Measurements from ENCODE around the gene ISG20L2. TPM values are rescaled to one million over a fixed set of nuclear protein-coding genes. Genes with fewer than 3 reads are reported as not detected.

The ISG20L2 gene
- total RNA-seq, 1 donor from 2014 or later: 23.7 TPM

DNA sequence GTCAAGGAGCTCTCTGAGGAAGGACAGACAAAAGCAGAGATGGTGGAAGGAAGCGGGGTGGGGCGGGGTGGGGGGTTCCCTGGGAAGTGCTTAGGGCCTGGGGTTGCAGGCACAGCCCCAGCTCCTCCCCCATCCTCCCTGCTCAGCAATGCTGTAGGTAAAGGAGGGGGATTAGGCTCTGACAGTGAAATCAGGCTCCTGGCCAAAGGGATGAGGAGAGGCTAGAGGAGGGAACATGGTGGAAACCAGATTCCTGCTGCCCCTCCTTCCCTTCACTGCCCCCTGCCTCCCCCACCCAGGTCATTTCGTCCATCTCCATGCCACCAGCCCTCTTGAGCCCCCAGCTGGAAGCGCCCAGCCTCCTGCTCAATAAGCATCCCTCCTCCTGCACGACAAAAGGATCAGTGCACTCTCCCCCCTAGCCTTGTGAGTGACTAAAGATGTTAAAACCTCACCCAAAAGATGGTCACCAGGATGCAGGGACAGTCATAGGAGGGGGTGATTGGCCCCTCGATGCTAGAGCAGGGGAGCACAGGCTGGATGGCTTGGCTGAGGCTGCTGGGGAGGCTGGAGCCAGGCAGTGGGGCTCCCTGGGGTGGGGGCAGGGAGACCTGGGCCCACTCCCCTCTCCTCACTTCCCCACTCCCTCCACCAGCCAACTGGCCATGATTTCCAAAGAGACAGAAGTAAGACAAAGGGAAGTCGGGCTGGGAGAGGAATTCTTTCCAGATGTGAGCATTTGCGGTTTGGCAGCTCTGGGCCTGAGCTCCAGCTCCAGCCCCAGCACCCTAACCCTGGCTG is 20.9 kb downstream of the ISG20L2 start:
- Histone ChIP-seq H3K79me2 (ENCODE audit: low read depth) (peaks cover 26% of the 10 kb centered on the region), H3K4me3 (peak overlapping the region; percentile 61), H3K36me3 (no peaks in the 10 kb centered on the region), H3K27ac (peak overlapping the region; percentile 91), H4K20me1 (ENCODE audit: low read depth) (peaks cover 20% of the 10 kb centered on the region), H3K9ac (no peak overlapping the region), H3F3A (ENCODE audit: low read depth) (peaks cover 87% of the 10 kb centered on the region), H3K4me1 (peaks cover 75% of the 10 kb centered on the region), H3K27me3 (peaks cover 16% of the 10 kb centered on the region), H3K9me3 (ENCODE audit: low read depth) (no peaks in the 10 kb centered on the region), H2AFZ (replicated peaks) (no peak overlapping the region), H3K4me2 (peak overlapping the region; percentile 96)
- Mint-ChIP-seq H3K36me3 (no peaks in the 10 kb centered on the region), H3K9me3 (no peaks in the 10 kb centered on the region), H3K4me3 (peak overlapping the region; percentile 87), H3K27me3 (ENCODE audit: insufficient read depth, low read depth) (peaks cover 25% of the 10 kb centered on the region), H3K27ac (peak overlapping the region; percentile 95), H3K4me1 (peaks cover 78% of the 10 kb centered on the region)
- TF ChIP-seq, protein P1, sequence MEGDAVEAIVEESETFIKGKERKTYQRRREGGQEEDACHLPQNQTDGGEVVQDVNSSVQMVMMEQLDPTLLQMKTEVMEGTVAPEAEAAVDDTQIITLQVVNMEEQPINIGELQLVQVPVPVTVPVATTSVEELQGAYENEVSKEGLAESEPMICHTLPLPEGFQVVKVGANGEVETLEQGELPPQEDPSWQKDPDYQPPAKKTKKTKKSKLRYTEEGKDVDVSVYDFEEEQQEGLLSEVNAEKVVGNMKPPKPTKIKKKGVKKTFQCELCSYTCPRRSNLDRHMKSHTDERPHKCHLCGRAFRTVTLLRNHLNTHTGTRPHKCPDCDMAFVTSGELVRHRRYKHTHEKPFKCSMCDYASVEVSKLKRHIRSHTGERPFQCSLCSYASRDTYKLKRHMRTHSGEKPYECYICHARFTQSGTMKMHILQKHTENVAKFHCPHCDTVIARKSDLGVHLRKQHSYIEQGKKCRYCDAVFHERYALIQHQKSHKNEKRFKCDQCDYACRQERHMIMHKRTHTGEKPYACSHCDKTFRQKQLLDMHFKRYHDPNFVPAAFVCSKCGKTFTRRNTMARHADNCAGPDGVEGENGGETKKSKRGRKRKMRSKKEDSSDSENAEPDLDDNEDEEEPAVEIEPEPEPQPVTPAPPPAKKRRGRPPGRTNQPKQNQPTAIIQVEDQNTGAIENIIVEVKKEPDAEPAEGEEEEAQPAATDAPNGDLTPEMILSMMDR (IDR thresholded peaks at IDR 0.05): no peak
- no peak for TF ChIP-seq EZH2phosphoT487 (IDR thresholded peaks at IDR 0.05)
- no peak for TF ChIP-seq EZH2 (IDR thresholded peaks at IDR 0.05)
- DNase-seq (ENCODE audit: low spot score): peak; percentile 84

DNA sequence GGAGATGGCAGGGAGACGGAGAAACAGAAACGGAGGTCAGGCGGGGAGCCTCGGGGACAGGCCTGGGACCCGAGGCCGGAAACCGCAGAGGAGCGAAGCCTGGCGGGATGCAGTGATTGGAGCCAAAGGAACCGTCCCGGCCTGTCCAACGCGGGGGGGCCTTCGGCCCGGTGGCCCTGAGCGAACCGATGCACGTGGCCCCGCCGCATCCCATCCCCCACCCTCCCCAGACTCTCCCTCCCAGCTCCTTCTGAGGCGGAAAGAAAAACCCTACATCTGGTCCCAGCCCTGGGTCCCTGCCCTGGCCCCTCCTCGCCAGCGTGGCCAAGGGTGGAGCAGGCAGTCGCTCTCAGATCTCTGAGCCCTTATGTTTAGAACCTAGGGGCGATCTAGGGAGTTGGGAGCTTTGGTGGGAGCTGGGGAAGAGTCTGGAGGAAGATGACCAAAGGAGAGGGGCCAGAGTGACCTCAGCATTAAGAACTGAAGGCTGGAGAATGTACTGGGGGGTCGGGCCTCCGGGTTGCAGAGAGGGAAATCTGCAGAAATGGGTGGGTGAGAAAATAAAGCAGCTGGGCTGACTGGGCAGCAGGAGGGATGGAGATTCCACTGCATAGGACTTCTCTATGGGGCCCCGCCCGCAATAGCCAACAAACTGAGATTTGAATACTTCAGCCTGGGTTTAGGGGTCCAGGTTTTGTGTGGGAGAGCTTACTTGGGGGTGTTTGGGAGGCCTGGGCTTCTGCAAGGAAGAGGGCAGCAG is 21.7 kb downstream of the ISG20L2 start:
- H3K27me3 ChIP-seq: peaks cover 16% of the 10 kb centered on the region
- peaks cover 75% of the 10 kb centered on the region for H3K4me1 ChIP-seq
- peaks cover 28% of the 10 kb centered on the region for H4K20me1 ChIP-seq (ENCODE audit: low read depth)
- no peaks in the 10 kb centered on the region for H3K9me3 ChIP-seq (ENCODE audit: low read depth)
- Mint-ChIP-seq H3K27ac (peak overlapping the region; percentile 97), H3K4me1 (peaks cover 76% of the 10 kb centered on the region), H3K9me3 (no peaks in the 10 kb centered on the region), H3K4me3 (peak overlapping the region; percentile 87), H3K36me3 (no peaks in the 10 kb centered on the region), H3K27me3 (ENCODE audit: insufficient read depth, low read depth) (peaks cover 20% of the 10 kb centered on the region)
- H3K79me2 ChIP-seq (ENCODE audit: low read depth): peaks cover 33% of the 10 kb centered on the region
- H2AFZ ChIP-seq (replicated peaks): no peak overlapping the region
- peak; percentile 90 for DNase-seq (ENCODE audit: low spot score)
- no peaks in the 10 kb centered on the region for H3K36me3 ChIP-seq
- peaks cover 83% of the 10 kb centered on the region for H3F3A ChIP-seq (ENCODE audit: low read depth)
- TF ChIP-seq, protein P1 (IDR thresholded peaks at IDR 0.05): no peak
- TF ChIP-seq EZH2phosphoT487 (IDR thresholded peaks at IDR 0.05): no peak
- H3K4me2 ChIP-seq: peak overlapping the region; percentile 96
- H3K27ac ChIP-seq: peak overlapping the region; percentile 91
- H3K9ac ChIP-seq: no peak overlapping the region
- peak overlapping the region; percentile 61 for H3K4me3 ChIP-seq

DNA sequence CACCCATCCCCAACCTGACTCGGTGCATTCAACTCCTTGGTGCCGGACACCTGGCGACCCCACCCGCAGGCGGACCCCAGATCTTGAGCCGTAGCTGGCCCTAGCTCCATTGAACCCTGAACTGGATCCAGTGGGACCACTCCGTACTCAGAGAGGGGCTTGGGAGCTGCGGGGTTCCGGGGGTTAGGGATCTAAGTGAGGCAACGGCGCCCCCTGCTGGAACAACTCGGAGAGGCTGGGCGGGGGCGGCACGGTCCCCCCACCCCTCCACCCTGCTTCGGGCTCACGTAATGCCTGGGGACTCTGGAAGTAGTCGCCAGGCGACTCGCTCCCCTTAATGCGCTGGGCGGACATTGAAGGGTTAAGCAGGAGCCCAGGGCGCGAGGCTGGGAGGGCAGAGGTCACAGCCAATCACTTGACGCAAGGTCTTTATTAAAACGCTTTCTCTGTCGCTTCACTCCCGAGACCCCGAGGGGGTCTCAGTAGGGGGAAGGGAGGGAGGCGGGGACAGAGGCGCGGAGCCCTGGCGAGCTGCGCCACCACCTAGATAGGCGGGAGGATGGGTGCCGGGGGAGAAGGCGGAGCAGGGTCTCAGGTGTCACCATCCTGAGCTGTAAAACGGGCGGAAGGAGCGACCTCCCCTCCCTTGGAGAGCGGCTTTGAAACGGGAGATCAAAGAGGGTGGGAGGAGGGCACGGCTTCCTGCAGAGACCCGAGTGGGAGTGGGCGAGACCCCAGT is 22.5 kb downstream of the ISG20L2 start:
- H3K4me3 Mint-ChIP-seq: peak overlapping the region; percentile 87
- no peaks in the 10 kb centered on the region for H3K9me3 ChIP-seq (ENCODE audit: low read depth)
- H3K4me1 ChIP-seq: peaks cover 70% of the 10 kb centered on the region
- peaks cover 16% of the 10 kb centered on the region for H3K27me3 ChIP-seq
- H3K4me3 ChIP-seq: peak overlapping the region; percentile 61
- H3F3A ChIP-seq (ENCODE audit: low read depth): peaks cover 75% of the 10 kb centered on the region
- no peaks in the 10 kb centered on the region for H3K36me3 ChIP-seq
- H2AFZ ChIP-seq (replicated peaks): peak overlapping the region; percentile 44
- H3K4me2 ChIP-seq: peak overlapping the region; percentile 96
- TF ChIP-seq, protein P1 (IDR thresholded peaks at IDR 0.05): peak; percentile 84
- TF ChIP-seq EZH2phosphoT487 (IDR thresholded peaks at IDR 0.05): no peak
- TF ChIP-seq EZH2 (IDR thresholded peaks at IDR 0.05): no peak
- no peaks in the 10 kb centered on the region for H3K9me3 Mint-ChIP-seq
- peaks cover 35% of the 10 kb centered on the region for H4K20me1 ChIP-seq (ENCODE audit: low read depth)
- no peak overlapping the region for H3K9ac ChIP-seq
- peaks cover 18% of the 10 kb centered on the region for H3K27me3 Mint-ChIP-seq (ENCODE audit: insufficient read depth, low read depth)
- peak; percentile 94 for DNase-seq (ENCODE audit: low spot score)
- no peaks in the 10 kb centered on the region for H3K36me3 Mint-ChIP-seq
- H3K4me1 Mint-ChIP-seq: peaks cover 68% of the 10 kb centered on the region
- H3K27ac ChIP-seq: peak overlapping the region; percentile 91
- H3K27ac Mint-ChIP-seq: peak overlapping the region; percentile 97
- peaks cover 35% of the 10 kb centered on the region for H3K79me2 ChIP-seq (ENCODE audit: low read depth)
